ENCODE measurements around the gene MAP2K3. TPM values are rescaled to one million over a fixed set of nuclear protein-coding genes. Genes with fewer than 3 reads are reported as not detected.

MAP2K3 gene
- polyA plus RNA-seq, 1 donor from 2014 or later: 5.3 TPM

DNA sequence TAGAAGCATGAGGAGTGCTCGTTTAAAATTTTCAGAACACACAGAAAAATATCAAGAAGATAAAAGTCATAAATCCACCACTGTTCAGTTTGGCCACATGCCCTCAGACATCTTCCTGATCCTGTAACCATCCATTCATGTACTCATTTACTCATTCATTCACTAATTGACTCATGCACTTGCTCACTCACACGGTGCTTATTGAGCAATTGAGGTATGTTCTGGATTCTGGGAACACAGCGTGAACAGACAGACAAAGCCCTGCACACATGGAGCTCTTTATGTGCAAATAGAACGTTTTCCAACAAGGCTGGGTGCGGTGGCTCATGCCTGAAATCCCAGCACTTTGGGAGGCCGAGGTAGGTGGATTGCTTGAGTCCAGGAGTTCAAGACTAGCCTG lies 21.1 kb upstream of the MAP2K3 start:
- TF ChIP-seq MXI1 (conservative IDR thresholded peaks at IDR 0.05; ENCODE audit: poor library complexity, severe bottlenecking) (no peak), POLR2AphosphoS5 (IDR thresholded peaks at IDR 0.05) (no peak), EZH2 (IDR thresholded peaks at IDR 0.05; ENCODE audit: borderline replicate concordance, insufficient read depth, low read length, poor library complexity, severe bottlenecking) (no peak), SMC3 (conservative IDR thresholded peaks at IDR 0.05; ENCODE audit: poor library complexity) (no peak), CTCF (IDR thresholded peaks at IDR 0.05; ENCODE audit: poor library complexity, severe bottlenecking) (no peak), EP300 (conservative IDR thresholded peaks at IDR 0.05; ENCODE audit: poor library complexity, severe bottlenecking) (no peak), REST (IDR thresholded peaks at IDR 0.05; ENCODE audit: borderline replicate concordance) (no peak), TAF1 (IDR thresholded peaks at IDR 0.05; ENCODE audit: low read depth) (no peak)
- Histone ChIP-seq H3K79me2 (replicated peaks; ENCODE audit: insufficient read depth, low read length) (no peaks in the 10 kb centered on the region), H3K27me3 (ENCODE audit: insufficient read depth, low read depth, low read length) (no peaks in the 10 kb centered on the region), H3K4me3 (ENCODE audit: low read length) (no peak overlapping the region), H4K20me1 (ENCODE audit: insufficient read depth) (no peaks in the 10 kb centered on the region), H3K9ac (ENCODE audit: low read length) (no peak overlapping the region), H3F3A (ENCODE audit: insufficient read depth, low read length, poor library complexity, severe bottlenecking) (no peaks in the 10 kb centered on the region), H2AFZ (ENCODE audit: low read depth, low read length) (no peak overlapping the region), H3K4me2 (ENCODE audit: low read length) (no peak overlapping the region), H3K9me3 (ENCODE audit: low read length) (no peaks in the 10 kb centered on the region), H3K9me2 (ENCODE audit: insufficient read depth, low read length) (no peaks in the 10 kb centered on the region), H3K36me3 (ENCODE audit: insufficient read depth, low read length) (no peaks in the 10 kb centered on the region), H3K27ac (ENCODE audit: low read length) (no peak overlapping the region)

- TF ChIP-seq EP300 (conservative IDR thresholded peaks at IDR 0.05; ENCODE audit: poor library complexity, severe bottlenecking) (no peak), POLR2AphosphoS5 (IDR thresholded peaks at IDR 0.05) (no peak), TAF1 (IDR thresholded peaks at IDR 0.05; ENCODE audit: low read depth) (no peak), CTCF (IDR thresholded peaks at IDR 0.05; ENCODE audit: poor library complexity, severe bottlenecking) (no peak), SMC3 (conservative IDR thresholded peaks at IDR 0.05; ENCODE audit: poor library complexity) (no peak), RAD21 (conservative IDR thresholded peaks at IDR 0.05) (no peak), EZH2 (IDR thresholded peaks at IDR 0.05; ENCODE audit: borderline replicate concordance, insufficient read depth, low read length, poor library complexity, severe bottlenecking) (no peak), MXI1 (conservative IDR thresholded peaks at IDR 0.05; ENCODE audit: poor library complexity, severe bottlenecking) (no peak), REST (IDR thresholded peaks at IDR 0.05; ENCODE audit: borderline replicate concordance) (no peak)
- Histone ChIP-seq H3K4me3 (ENCODE audit: low read length) (no peak overlapping the region), H3K9me3 (ENCODE audit: low read length) (no peaks in the 10 kb centered on the region), H3K36me3 (ENCODE audit: insufficient read depth, low read length) (no peaks in the 10 kb centered on the region), H3F3A (ENCODE audit: insufficient read depth, low read length, poor library complexity, severe bottlenecking) (no peaks in the 10 kb centered on the region), H3K4me2 (ENCODE audit: low read length) (no peak overlapping the region), H2AFZ (ENCODE audit: low read depth, low read length) (no peak overlapping the region), H3K9ac (ENCODE audit: low read length) (no peak overlapping the region), H3K9me2 (ENCODE audit: insufficient read depth, low read length) (no peaks in the 10 kb centered on the region), H4K20me1 (ENCODE audit: insufficient read depth) (no peaks in the 10 kb centered on the region), H3K27me3 (ENCODE audit: insufficient read depth, low read depth, low read length) (no peaks in the 10 kb centered on the region), H3K79me2 (replicated peaks; ENCODE audit: insufficient read depth, low read length) (no peaks in the 10 kb centered on the region), H3K27ac (ENCODE audit: low read length) (no peak overlapping the region)
Measured at GRCh38 chr17:21268596-21269188, 15.8 kb upstream of the MAP2K3 start.

Measured in neural cell (in vitro differentiated cells).